GM12878 (cell line): ENCODE measurements around the gene DSC3. TPM values are rescaled to one million over a fixed set of nuclear protein-coding genes. Genes with fewer than 3 reads are reported as not detected.
"Not testable (repeated sequence)": the region's sequence is repeated elsewhere in the genome, so short reads cannot be mapped to it uniquely, and the experiment has no call there.

ENCODE experiments used
- ATAC-seq: fragments of 200-7000 bp; cut with Tn5 transposase; 3 replicates; pipeline ENCODE4 v1.9.1; 2020; ENCODE audit warnings: mild to moderate bottlenecking, moderate library complexity
- BruUV-seq: library from RNA; stranded (reverse); fragments of 400-500 nt; replicated peaks from 2 replicates; lab custom pipeline; 2021; lab: Mats Ljungman, UMichigan
- CTCF ChIA-PET: fragments of 300-600 bp; sonication (Branson Sonifier 250); formaldehyde crosslinking; extraction: SDS; loops from one replicate; lab custom pipeline; 2021; ENCODE audit warnings: inconsistent platforms; lab: Yijun Ruan, JAX
- POLR2A ChIA-PET: fragments of 350-600 bp; formaldehyde crosslinking; extraction: SDS; loops from one replicate; lab custom pipeline; 2021; ENCODE audit warnings: inconsistent platforms; lab: Charles Lee
- RAD21 ChIA-PET: fragments of 300-600 bp; sonication (Branson Sonifier 250); formaldehyde crosslinking; loops from one replicate; lab custom pipeline; 2023; ENCODE audit warnings: antibody characterized with exemption; ENCODE audit not compliant: unreplicated experiment; lab: Charles Lee
- SMC1A ChIA-PET: fragments of 300-600 bp; sonication (Branson Sonifier 250); formaldehyde crosslinking; loops from one replicate; lab custom pipeline; 2023; ENCODE audit not compliant: unreplicated experiment, uncharacterized antibody; lab: Charles Lee
- DNase-seq: peaks from one replicate; pipeline ENCODE4 v3.0.0-alpha.2; 2011; ENCODE audit warnings: low read depth, low spot score
- FAIRE-seq: peaks from 3 replicates; lab custom pipeline; 2011; peaks lifted over from hg19 to GRCh38; lab: Jason Lieb, UNC
- H2AFZ ChIP-seq: 2 replicates; pipeline ENCODE4 v1.6.0; 2011; ENCODE audit warnings: low read depth, low read length, control low read depth; ENCODE audit not compliant: control insufficient read depth
- H3K27ac ChIP-seq: 2 replicates; pipeline ENCODE4 v1.5.1; 2011; ENCODE audit warnings: control low read depth; ENCODE audit not compliant: control insufficient read depth, insufficient read depth
- H3K27me3 ChIP-seq, 2 experiments: replicated peaks in 1 of 2; 2 replicates each; pipeline versions ENCODE4 v1.6.0 to v1.6.1; 2011; ENCODE audit warnings: low read length in 1 of 2; ENCODE audit not compliant: control insufficient read depth in 2 of 2, insufficient read depth in 2 of 2
- H3K36me3 ChIP-seq, 2 experiments: 2 replicates each; pipeline ENCODE4 v1.5.1; 2011; ENCODE audit warnings: low read length in 1 of 2; ENCODE audit not compliant: control insufficient read depth in 2 of 2, insufficient read depth in 2 of 2
- H3K4me1 ChIP-seq: 2 replicates; pipeline ENCODE4 v1.6.1; 2011; ENCODE audit warnings: mild to moderate bottlenecking, low read length, moderate library complexity, mixed read lengths; ENCODE audit not compliant: control insufficient read depth, insufficient read depth
- H3K4me2 ChIP-seq: 2 replicates; pipeline ENCODE4 v1.6.0; 2011; ENCODE audit warnings: control low read depth; ENCODE audit not compliant: control insufficient read depth, insufficient read depth
- H3K4me3 ChIP-seq: fragments of 200-600 bp; sonication (generic); 2 replicates; pipeline ENCODE4 v1.5.1; 2016
- H3K79me2 ChIP-seq: 2 replicates; pipeline ENCODE4 v1.6.0; 2011; ENCODE audit warnings: low read length; ENCODE audit not compliant: control insufficient read depth, insufficient read depth
- H3K9ac ChIP-seq: 2 replicates; pipeline ENCODE4 v1.8.0; 2011; ENCODE audit warnings: low read length, control low read depth, mixed read lengths; ENCODE audit not compliant: control insufficient read depth, insufficient read depth
- H3K9me3 ChIP-seq: replicated peaks from 3 replicates; pipeline ENCODE4 v1.5.1; 2011; ENCODE audit warnings: mild to moderate bottlenecking, low read length; ENCODE audit not compliant: control insufficient read depth, insufficient read depth
- H4K20me1 ChIP-seq: 2 replicates; pipeline ENCODE4 v1.6.0; 2011; ENCODE audit not compliant: control insufficient read depth, insufficient read depth
- NKRF ChIP-seq: fragments of 450-650 bp; conservative IDR thresholded peaks from 2 replicates; pipeline ENCODE4 v1.6.1; 2017; ENCODE audit warnings: mild to moderate bottlenecking, moderate library complexity
- PBX3 ChIP-seq: IDR thresholded peaks from 2 replicates; pipeline ENCODE4 v1.6.1; 2011; ENCODE audit warnings: mild to moderate bottlenecking, low read depth, low read length, moderate library complexity; ENCODE audit not compliant: insufficient replicate concordance
- RUNX3 ChIP-seq: IDR thresholded peaks from 2 replicates; pipeline ENCODE4 v1.6.1; 2012; ENCODE audit warnings: low read length, inconsistent platforms
- TCF12 ChIP-seq: IDR thresholded peaks from 2 replicates; pipeline ENCODE4 v1.6.1; 2011; ENCODE audit warnings: low read depth, mild to moderate bottlenecking, low read length
- WGBS: methylation state at CpG from one replicate; pipeline ENCODE4 v1.1.6; 2016; ENCODE audit warnings: low lambda C conversion rate; ENCODE audit not compliant: insufficient replicate concordance, insufficient coverage; ENCODE audit errors: missing lambda C conversion rate; 5-methylcytosine and 5-hydroxymethylcytosine counted together
- in situ Hi-C: fragments of 300-500 bp; cut with MboI; formaldehyde crosslinking; loops from 9 replicates; pipeline ENCODE4 v1.14.3; 2018; ENCODE audit warnings: mixed read lengths
- intact Hi-C: fragments of 100-400 bp; cut with micrococcal nuclease; formaldehyde crosslinking; loops from one replicate; pipeline ENCODE4 v1.14.2; 2022; ENCODE audit not compliant: unreplicated experiment
- polyA plus RNA-seq, 11 experiments: library from polyadenylated mRNA; depleted of rRNA in 4 of 11; unstranded in 6 of 11; stranded (reverse) in 5 of 11; fragments of >200 nt; fragmentation: Nextera tagmentation in 4 of 11; fragmentation: Illumina TruSeq in 1 of 11; extraction: Ambion mirVana in 4 of 11; extraction: Trizol in 1 of 11; gene quantifications; 1 replicate in 1 of 11; 2 replicates in 10 of 11; pipeline versions ENCODE4 v1.2.1 to v1.2.3, GENCODE V29; 2011 to 2016; ENCODE audit warnings: inconsistent platforms in 2 of 11, missing spikeins in 2 of 11, low read depth in 1 of 11
- total RNA-seq, 4 experiments: library from RNA; depleted of rRNA in 3 of 4; stranded (reverse); fragments of >200 nt in 3 of 4; fragmentation: Illumina TruSeq in 1 of 4; extraction: Trizol in 1 of 4; gene quantifications; 2 replicates each; pipeline versions ENCODE4 v1.2.1 to v1.2.3, GENCODE V29; 2013 to 2021

DSC3 gene
- total and polyA plus RNA-seq, 10 of the 15 experiments (the other 5 are each of a cell fraction or from before 2014, with no cell fraction given), result 0.01 to 2.9 (median 1.6) TPM

GRCh38 chr18:31030574-31031278 lies 11.8 kb downstream of the DSC3 start (continued):
- TF ChIP-seq PBX3, result no peak
- no peak for TF ChIP-seq TCF12
- TF ChIP-seq, all 136 proteins: peak for 0

- ChIA-PET POLR2A (no interaction called here), CTCF (no interaction called here), SMC1A (no interaction called here), RAD21 (no interaction called here)
- in situ Hi-C loops (no loop called here), intact Hi-C loops (no loop called here)
- Histone ChIP-seq H4K20me1 (no peaks in the 10 kb centered on the region), H3K4me3 (no peak overlapping the region), H3K79me2 (no peaks in the 10 kb centered on the region), H3K9me3 (no peaks in the 10 kb centered on the region), H3K4me2 (no peak overlapping the region), H2AFZ (no peak overlapping the region), H3K36me3 (no peaks in the 10 kb centered on the region), H3K27me3 (no peaks in the 10 kb centered on the region; a peak in 1 of 4 replicates), H3K27ac (no peak overlapping the region), H3K9ac (no peak overlapping the region), H3K4me1 (no peaks in the 10 kb centered on the region)
- BruUV-seq, result no TSS peak
- WGBS, result 17% methylated on average over 3 of the region's 3 CpGs
- TF ChIP-seq RUNX3 (peak; percentile 26; the same call in 1 of the 2 replicates), NKRF (no peak)
- ATAC-seq, result no peak
- DNase-seq, result no peak
- FAIRE-seq, result no peak
Observed at GRCh38 chr18:31015715-31016434, 26.7 kb downstream of the DSC3 start.

GRCh38 chr18:31011455-31011854 lies 31.1 kb downstream of the DSC3 start:
- ChIA-PET SMC1A (interaction anchor here (1.0 kb wide), 2 partner anchors 11 to 12 kb away, joined by 3 read pairs; no protein-coding TSS in a partner anchor), RAD21 (interaction anchor here (2.0 kb wide), 1 partner anchor 1137 kb away, joined by 4 read pairs; no protein-coding TSS in a partner anchor)
- H3K9me3 ChIP-seq, H4K20me1 ChIP-seq, H2AFZ ChIP-seq, intact Hi-C loops, ATAC-seq, DNase-seq, CTCF ChIA-PET, H3K9ac ChIP-seq, H3K4me1 ChIP-seq, H3K79me2 ChIP-seq, H3K36me3 ChIP-seq, in situ Hi-C loops, POLR2A ChIA-PET, H3K27ac ChIP-seq, H3K4me2 ChIP-seq, H3K27me3 ChIP-seq, BruUV-seq, H3K4me3 ChIP-seq, FAIRE-seq: not testable (repeated sequence)
- 37% methylated on average over 7 of the region's 7 CpGs for WGBS
